K562 (cell line): ENCODE results near the gene SPON1. TPM values are rescaled to one million over a fixed set of nuclear protein-coding genes. Genes with fewer than 3 reads are reported as not detected.

Experiments used
- ATAC-seq: fragments of 200-7000 bp; cut with Tn5 transposase; 3 replicates; pipeline ENCODE4 v1.9.1; 2020; ENCODE audit warnings: moderate library complexity
- BruUV-seq: library from RNA; stranded (reverse); fragments of 400-500 nt; replicated peaks from 2 replicates; lab custom pipeline; 2021; lab: Mats Ljungman, UMichigan
- CTCF ChIA-PET: fragments of 300-600 bp; formaldehyde crosslinking; extraction: SDS; loops from one replicate; lab custom pipeline; 2021; ENCODE audit warnings: low intra/inter-chr PET ratio; lab: Yijun Ruan, JAX
- POLR2A ChIA-PET: fragments of 300-600, 350-650 bp; sonication (Branson Sonifier 250); formaldehyde crosslinking; extraction: SDS; loops from one replicate; lab custom pipeline; 2021; ENCODE audit warnings: antibody characterized with exemption, inconsistent platforms; lab: Yijun Ruan, JAX
- DNase-seq, 4 experiments: peaks; one replicate each; pipeline versions ENCODE4 v3.0.0 to v3.0.0-alpha.2; 2011 to 2018; ENCODE audit warnings: low spot score in 3 of 4, mixed read lengths in 3 of 4; ENCODE audit errors: extremely low read depth in 1 of 4
- FAIRE-seq: peaks from 2 replicates; lab custom pipeline; 2011; peaks lifted over from hg19 to GRCh38; lab: Jason Lieb, UNC
- H2AFZ ChIP-seq: 2 replicates; pipeline ENCODE4 v1.6.0; 2011; ENCODE audit warnings: low read depth, low read length, control low read depth, inconsistent platforms
- H3K27ac ChIP-seq: fragments of 200-600 bp; 3 replicates; pipeline ENCODE4 v1.8.0; 2011; ENCODE audit warnings: low read depth, mild to moderate bottlenecking, control low read depth, inconsistent platforms, low read length, moderate library complexity, mixed read lengths; ENCODE audit errors: extremely low read depth
- H3K27me3 ChIP-seq, 2 experiments: fragments of 300-600 bp in 1 of 2; 2 replicates in 1 of 2; 3 replicates in 1 of 2; pipeline versions ENCODE4 v1.6.0 to v1.8.0; 2011; ENCODE audit warnings: inconsistent platforms in 2 of 2, low read length in 2 of 2, mild to moderate bottlenecking in 1 of 2, mixed read lengths in 1 of 2, moderate library complexity in 1 of 2; ENCODE audit not compliant: control insufficient read depth in 2 of 2, insufficient read depth in 2 of 2
- H3K36me3 ChIP-seq: fragments of 300-600 bp; 3 replicates; pipeline ENCODE4 v1.8.0; 2011; ENCODE audit warnings: mild to moderate bottlenecking, low read length, inconsistent platforms; ENCODE audit not compliant: control insufficient read depth, insufficient read depth
- H3K4me1 ChIP-seq, 2 experiments: fragments of 200-600 bp in 1 of 2; replicated peaks in 1 of 2; 2 replicates in 1 of 2; 3 replicates in 1 of 2; pipeline versions ENCODE4 v1.5.1 to v1.8.0; 2011; ENCODE audit warnings: inconsistent platforms in 2 of 2, low read length in 2 of 2, mild to moderate bottlenecking in 1 of 2, mixed read lengths in 1 of 2, moderate library complexity in 1 of 2; ENCODE audit not compliant: control insufficient read depth in 2 of 2, insufficient read depth in 2 of 2
- H3K4me2 ChIP-seq: 2 replicates; pipeline ENCODE4 v1.6.1; 2011; ENCODE audit warnings: low read length, control low read depth, inconsistent platforms, mixed read lengths; ENCODE audit not compliant: insufficient read depth
- H3K4me3 ChIP-seq: fragments of 200-600 bp; sonication (generic), shearing (Covaris generic); 2 replicates; pipeline ENCODE4 v1.5.1; 2016; ENCODE audit warnings: control low read depth, inconsistent platforms
- H3K79me2 ChIP-seq: fragments of 200-600 bp; 3 replicates; pipeline ENCODE4 v1.8.0; 2011; ENCODE audit warnings: low read length, inconsistent platforms; ENCODE audit not compliant: control insufficient read depth, insufficient read depth
- H3K9ac ChIP-seq, 2 experiments: 2 replicates each; pipeline versions ENCODE4 v1.6.0 to v1.6.1; 2011; ENCODE audit warnings: low read depth in 2 of 2, low read length in 2 of 2, control low read depth in 1 of 2, inconsistent platforms in 1 of 2, mild to moderate bottlenecking in 1 of 2, mixed read lengths in 1 of 2; ENCODE audit not compliant: insufficient read depth in 1 of 2
- H3K9me1 ChIP-seq: one replicate; pipeline ENCODE4 v1.6.0; 2011; ENCODE audit warnings: inconsistent platforms, mild to moderate bottlenecking, low read length, moderate library complexity; ENCODE audit not compliant: control insufficient read depth, insufficient read depth
- H3K9me3 ChIP-seq: replicated peaks from 2 replicates; pipeline ENCODE4 v1.5.1; 2011; ENCODE audit warnings: low read depth, low read length, inconsistent platforms; ENCODE audit not compliant: control insufficient read depth, insufficient read depth
- H4K20me1 ChIP-seq: replicated peaks from 2 replicates; pipeline ENCODE4 v1.6.1; 2011; ENCODE audit warnings: low read length, inconsistent platforms, mixed read lengths; ENCODE audit not compliant: control insufficient read depth, insufficient read depth
- CAMTA2 ChIP-seq: fragments of 250-450 bp; sonication (Bioruptor Pico); conservative IDR thresholded peaks from 2 replicates; pipeline ENCODE4 v1.5.1; 2022
- ELF2 ChIP-seq: fragments of 250-450 bp; sonication (Bioruptor Pico); IDR thresholded peaks from 2 replicates; pipeline ENCODE4 v1.5.0; 2021; ENCODE audit warnings: mild to moderate bottlenecking
- HMG20A ChIP-seq: fragments of 450-650 bp; formaldehyde crosslinking; conservative IDR thresholded peaks from 2 replicates; pipeline ENCODE4 v1.4.0; 2020; ENCODE audit warnings: mild to moderate bottlenecking, mixed read lengths
- HNRNPL ChIP-seq: fragments of 200-400 bp; formaldehyde crosslinking; IDR thresholded peaks from 2 replicates; pipeline ENCODE4 v1.6.1; 2017; ENCODE audit warnings: low read depth, mild to moderate bottlenecking, low read length
- MBD1 ChIP-seq: fragments of 250-450 bp; sonication (Bioruptor Pico); IDR thresholded peaks from 2 replicates; pipeline ENCODE4 v1.8.0; 2022; ENCODE audit warnings: inconsistent platforms
- NCOR1 ChIP-seq: fragments of 450-650 bp; IDR thresholded peaks from 2 replicates; pipeline ENCODE4 v1.6.1; 2016; ENCODE audit warnings: mild to moderate bottlenecking, moderate library complexity
- PHB2 ChIP-seq: fragments of 450-650 bp; IDR thresholded peaks from 2 replicates; pipeline ENCODE4 v1.6.1; 2017; ENCODE audit warnings: low read depth
- TARDBP ChIP-seq: fragments of 450-650 bp; IDR thresholded peaks from 2 replicates; pipeline ENCODE4 v1.6.1; 2016
- ZBTB17 ChIP-seq: fragments of 450-650 bp; formaldehyde crosslinking; IDR thresholded peaks from 2 replicates; pipeline ENCODE4 v1.4.0; 2020; ENCODE audit warnings: mild to moderate bottlenecking
- ZNF253 ChIP-seq: fragments of 250-450 bp; sonication (Bioruptor Pico); conservative IDR thresholded peaks from 2 replicates; pipeline ENCODE4 v1.6.1; 2021; ENCODE audit warnings: mild to moderate bottlenecking
- ZNF717 ChIP-seq: fragments of 250-450 bp; sonication (Bioruptor Pico); IDR thresholded peaks from 2 replicates; pipeline ENCODE4 v1.5.0; 2021
- WGBS: fragments of 100-300 bp; shearing (Covaris generic); methylation state at CpG from one replicate; pipeline ENCODE4 v1.1.6; 2016; ENCODE audit warnings: low coverage, mixed read lengths; ENCODE audit not compliant: insufficient coverage; ENCODE audit errors: missing lambda C conversion rate; 5-methylcytosine and 5-hydroxymethylcytosine counted together
- in situ Hi-C: fragments of 300-500 bp; cut with MboI; formaldehyde crosslinking; loops from 4 replicates; pipeline ENCODE4 v1.15.0; 2018; ENCODE audit warnings: inconsistent platforms, mixed read lengths
- intact Hi-C: fragments of 100-400 bp; cut with micrococcal nuclease; formaldehyde crosslinking; loops from 2 replicates; pipeline ENCODE4 v1.14.2; 2022
- polyA plus RNA-seq, 8 experiments: library from polyadenylated mRNA; depleted of rRNA in 4 of 8; stranded (reverse) in 5 of 8; unstranded in 3 of 8; fragments of >200 nt; fragmentation: Nextera tagmentation in 2 of 8; fragmentation: Illumina TruSeq in 1 of 8; extraction: Ambion mirVana in 2 of 8; extraction: Trizol in 1 of 8; gene quantifications; 2 replicates each; pipeline versions ENCODE4 v1.2.1 to v1.2.3, GENCODE V29; 2011 to 2014; ENCODE audit warnings: inconsistent platforms in 1 of 8, missing spikeins in 1 of 8
- total RNA-seq, 7 experiments: library from RNA; depleted of rRNA in 6 of 7; stranded (reverse); fragments of >200 nt in 6 of 7; fragmentation: Illumina TruSeq in 2 of 7; extraction: Trizol in 2 of 7; gene quantifications; 2 replicates each; pipeline versions ENCODE4 v1.2.1 to v1.2.3, GENCODE V29; 2011 to 2021; ENCODE audit warnings: low replicate concordance in 1 of 7

SPON1 gene
- total and polyA plus RNA-seq, 9 of the 15 experiments (the other 6 are each of a cell fraction or from before 2014, with no cell fraction given): 0.04 to 0.06 TPM; not detected in 7

DNA sequence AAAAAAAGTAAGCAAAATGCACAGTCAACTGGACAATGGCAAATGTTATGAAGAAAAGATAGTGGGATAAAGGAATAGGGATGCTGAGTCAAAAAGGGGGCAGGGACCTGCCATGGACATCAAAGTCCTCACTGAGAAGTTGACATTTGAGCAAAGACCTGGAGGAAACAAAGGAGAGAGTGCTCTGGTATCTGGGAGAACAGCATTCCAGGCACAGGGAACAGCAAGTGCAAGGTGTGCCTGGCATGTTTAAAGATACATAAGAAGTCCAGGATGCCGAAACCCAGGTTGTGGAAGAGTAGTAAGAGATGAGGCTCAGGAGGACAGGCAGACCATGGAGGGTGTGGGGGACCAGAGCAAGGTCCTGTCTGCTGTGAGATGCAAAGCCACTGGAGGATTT, 273.2 kb downstream of the SPON1 start:
- no peak for TF ChIP-seq TARDBP
- TF ChIP-seq ZNF253 (CRISPR knock-in tag): no peak
- no peak for TF ChIP-seq CAMTA2
- no peak for TF ChIP-seq HNRNPL
- no peak for TF ChIP-seq HMG20A (CRISPR knock-in tag)
- no peak for TF ChIP-seq ZBTB17 (CRISPR knock-in tag)
- TF ChIP-seq PHB2: no peak
- TF ChIP-seq NCOR1: no peak
- no peak for TF ChIP-seq ZNF717 (CRISPR knock-in tag)
- TF ChIP-seq MBD1 (CRISPR knock-in tag): no peak
- TF ChIP-seq ELF2 (CRISPR knock-in tag): no peak
- no TSS peak for BruUV-seq
- Histone ChIP-seq H3K27me3 (peaks cover 5 to 39% of the 10 kb centered on the region in 2 experiments; a peak in 4 of 5 replicates), H3K4me1 (no peaks in the 10 kb centered on the region), H3K4me3 (no peak overlapping the region), H3K79me2 (no peaks in the 10 kb centered on the region), H2AFZ (no peak overlapping the region), H4K20me1 (no peaks in the 10 kb centered on the region), H3K27ac (no peak overlapping the region), H3K9me3 (no peaks in the 10 kb centered on the region), H3K36me3 (no peaks in the 10 kb centered on the region), H3K9me1 (no peaks in the 10 kb centered on the region), H3K4me2 (no peak overlapping the region), H3K9ac (no peak overlapping the region)
- 0% methylated on average over 1 of the region's 1 CpG for WGBS
- in situ Hi-C loops: no loop called here
- ChIA-PET CTCF (no interaction called here), POLR2A (interaction anchor here (0.5 kb wide), 1 partner anchor 12 kb away, joined by 3 read pairs; no protein-coding TSS in a partner anchor)
- no peak for FAIRE-seq
- no peak for ATAC-seq
- intact Hi-C loops: no loop called here
- no peak for DNase-seq
